ENCODE data around the gene HEY2.

Gene HEY2

GRCh38 chr6:125754566-125754965, 5.1 kb downstream of the HEY2 start:
- DNase-seq (ENCODE audit: low read depth, low spot score), result no peak
- peaks cover 17% of the 10 kb centered on the region for H3K36me3 ChIP-seq (ENCODE audit: insufficient read depth, insufficient read length, low read length)
- H3K9ac ChIP-seq (ENCODE audit: insufficient read length, low read depth), result no peak overlapping the region
- TF ChIP-seq SUZ12 (IDR thresholded peaks at IDR 0.05; ENCODE audit: extremely low read depth, insufficient read depth, insufficient read length) (no peak), YY1 (IDR thresholded peaks at IDR 0.05; ENCODE audit: insufficient read depth, insufficient read length) (no peak), ZNF274 (IDR thresholded peaks at IDR 0.05; ENCODE audit: low read depth, low read length) (no peak)
- H3K27me3 ChIP-seq (ENCODE audit: insufficient read depth, insufficient read length), result peaks cover 16% of the 10 kb centered on the region
- H3K4me1 ChIP-seq (ENCODE audit: insufficient read depth, insufficient read length), result no peaks in the 10 kb centered on the region
- no peaks in the 10 kb centered on the region for H3K9me3 ChIP-seq (ENCODE audit: insufficient read depth, low read length)
- H3K4me3 ChIP-seq (ENCODE audit: insufficient read length, low read depth), result no peak overlapping the region

GRCh38 chr6:125759184-125759902, 9.9 kb downstream of the HEY2 start:
- no peaks in the 10 kb centered on the region for H3K9me3 ChIP-seq (ENCODE audit: insufficient read depth, low read length)
- H3K4me3 ChIP-seq (ENCODE audit: insufficient read length, low read depth), result no peak overlapping the region
- H3K27me3 ChIP-seq (ENCODE audit: insufficient read depth, insufficient read length), result no peaks in the 10 kb centered on the region
- no peak overlapping the region for H3K9ac ChIP-seq (ENCODE audit: insufficient read length, low read depth)
- TF ChIP-seq ZNF274 (IDR thresholded peaks at IDR 0.05; ENCODE audit: low read depth, low read length), result no peak
- no peak for TF ChIP-seq YY1 (IDR thresholded peaks at IDR 0.05; ENCODE audit: insufficient read depth, insufficient read length)
- TF ChIP-seq SUZ12 (IDR thresholded peaks at IDR 0.05; ENCODE audit: extremely low read depth, insufficient read depth, insufficient read length), result no peak
- H3K4me1 ChIP-seq (ENCODE audit: insufficient read depth, insufficient read length), result no peaks in the 10 kb centered on the region
- H3K36me3 ChIP-seq (ENCODE audit: insufficient read depth, insufficient read length, low read length), result peaks cover 21% of the 10 kb centered on the region
- DNase-seq (ENCODE audit: low read depth, low spot score), result no peak

- H3K9ac ChIP-seq (ENCODE audit: insufficient read length, low read depth), result no peak overlapping the region
Observed at GRCh38 chr6:125759959-125760457, 10.6 kb downstream of the HEY2 start.

GRCh38 chr6:125764121-125764671, 14.8 kb downstream of the HEY2 start:
- Histone ChIP-seq H3K9me3 (ENCODE audit: insufficient read depth, low read length) (no peaks in the 10 kb centered on the region), H3K36me3 (ENCODE audit: insufficient read depth, insufficient read length, low read length) (peaks cover 8% of the 10 kb centered on the region), H3K27me3 (ENCODE audit: insufficient read depth, insufficient read length) (no peaks in the 10 kb centered on the region), H3K4me1 (ENCODE audit: insufficient read depth, insufficient read length) (no peaks in the 10 kb centered on the region), H3K4me3 (ENCODE audit: insufficient read length, low read depth) (no peak overlapping the region), H3K9ac (ENCODE audit: insufficient read length, low read depth) (no peak overlapping the region)
- TF ChIP-seq ZNF274 (IDR thresholded peaks at IDR 0.05; ENCODE audit: low read depth, low read length) (no peak), SUZ12 (IDR thresholded peaks at IDR 0.05; ENCODE audit: extremely low read depth, insufficient read depth, insufficient read length) (no peak), YY1 (IDR thresholded peaks at IDR 0.05; ENCODE audit: insufficient read depth, insufficient read length) (no peak)
- no peak for DNase-seq (ENCODE audit: low read depth, low spot score)

More at GRCh38 chr6:125759959-125760457, 10.6 kb downstream of the HEY2 start:
- no peak for DNase-seq (ENCODE audit: low read depth, low spot score)
- H3K4me3 ChIP-seq (ENCODE audit: insufficient read length, low read depth), result no peak overlapping the region
- no peaks in the 10 kb centered on the region for H3K9me3 ChIP-seq (ENCODE audit: insufficient read depth, low read length)
- no peaks in the 10 kb centered on the region for H3K27me3 ChIP-seq (ENCODE audit: insufficient read depth, insufficient read length)
- no peaks in the 10 kb centered on the region for H3K4me1 ChIP-seq (ENCODE audit: insufficient read depth, insufficient read length)
- TF ChIP-seq YY1 (IDR thresholded peaks at IDR 0.05; ENCODE audit: insufficient read depth, insufficient read length) (no peak), SUZ12 (IDR thresholded peaks at IDR 0.05; ENCODE audit: extremely low read depth, insufficient read depth, insufficient read length) (no peak), ZNF274 (IDR thresholded peaks at IDR 0.05; ENCODE audit: low read depth, low read length) (no peak)
- H3K36me3 ChIP-seq (ENCODE audit: insufficient read depth, insufficient read length, low read length), result peaks cover 20% of the 10 kb centered on the region

- H3K9me3 ChIP-seq (ENCODE audit: insufficient read depth, low read length), result no peaks in the 10 kb centered on the region
- H3K27me3 ChIP-seq (ENCODE audit: insufficient read depth, insufficient read length), result no peaks in the 10 kb centered on the region
- H3K4me3 ChIP-seq (ENCODE audit: insufficient read length, low read depth), result no peak overlapping the region
- TF ChIP-seq ZNF274 (IDR thresholded peaks at IDR 0.05; ENCODE audit: low read depth, low read length) (no peak), YY1 (IDR thresholded peaks at IDR 0.05; ENCODE audit: insufficient read depth, insufficient read length) (no peak), SUZ12 (IDR thresholded peaks at IDR 0.05; ENCODE audit: extremely low read depth, insufficient read depth, insufficient read length) (no peak)
- H3K36me3 ChIP-seq (ENCODE audit: insufficient read depth, insufficient read length, low read length), result no peaks in the 10 kb centered on the region
- DNase-seq (ENCODE audit: low read depth, low spot score), result no peak
- H3K9ac ChIP-seq (ENCODE audit: insufficient read length, low read depth), result no peak overlapping the region
- no peaks in the 10 kb centered on the region for H3K4me1 ChIP-seq (ENCODE audit: insufficient read depth, insufficient read length)
Observed at GRCh38 chr6:125765944-125766343, 16.5 kb downstream of the HEY2 start.

- H3K4me3 ChIP-seq (ENCODE audit: insufficient read length, low read depth), result no peak overlapping the region
- no peak for DNase-seq (ENCODE audit: low read depth, low spot score)
- H3K9ac ChIP-seq (ENCODE audit: insufficient read length, low read depth), result no peak overlapping the region
- H3K4me1 ChIP-seq (ENCODE audit: insufficient read depth, insufficient read length), result no peaks in the 10 kb centered on the region
- H3K27me3 ChIP-seq (ENCODE audit: insufficient read depth, insufficient read length), result no peaks in the 10 kb centered on the region
- H3K36me3 ChIP-seq (ENCODE audit: insufficient read depth, insufficient read length, low read length), result no peaks in the 10 kb centered on the region
- no peaks in the 10 kb centered on the region for H3K9me3 ChIP-seq (ENCODE audit: insufficient read depth, low read length)
- TF ChIP-seq YY1 (IDR thresholded peaks at IDR 0.05; ENCODE audit: insufficient read depth, insufficient read length) (no peak), SUZ12 (IDR thresholded peaks at IDR 0.05; ENCODE audit: extremely low read depth, insufficient read depth, insufficient read length) (no peak), ZNF274 (IDR thresholded peaks at IDR 0.05; ENCODE audit: low read depth, low read length) (no peak)
Observed at GRCh38 chr6:125766641-125767040, 17.2 kb downstream of the HEY2 start.

- no peak for TF ChIP-seq SUZ12 (IDR thresholded peaks at IDR 0.05; ENCODE audit: extremely low read depth, insufficient read depth, insufficient read length)
- TF ChIP-seq YY1 (IDR thresholded peaks at IDR 0.05; ENCODE audit: insufficient read depth, insufficient read length), result no peak
- TF ChIP-seq ZNF274 (IDR thresholded peaks at IDR 0.05; ENCODE audit: low read depth, low read length), result no peak
- Histone ChIP-seq H3K9me3 (ENCODE audit: insufficient read depth, low read length) (no peaks in the 10 kb centered on the region), H3K27me3 (ENCODE audit: insufficient read depth, insufficient read length) (no peaks in the 10 kb centered on the region), H3K9ac (ENCODE audit: insufficient read length, low read depth) (no peak overlapping the region), H3K36me3 (ENCODE audit: insufficient read depth, insufficient read length, low read length) (no peaks in the 10 kb centered on the region), H3K4me3 (ENCODE audit: insufficient read length, low read depth) (no peak overlapping the region), H3K4me1 (ENCODE audit: insufficient read depth, insufficient read length) (no peaks in the 10 kb centered on the region)
- no peak for DNase-seq (ENCODE audit: low read depth, low spot score)
Observed at GRCh38 chr6:125769147-125769783, 19.8 kb downstream of the HEY2 start.

Measured in NT2/D1 (cell line).